ENCODE data around the gene SLC25A39.

GRCh38 chr17:44311562-44312181 lies 13.0 kb downstream of the SLC25A39 start:
- TF ChIP-seq POLR2A (IDR thresholded peaks at IDR 0.05; ENCODE audit: low read length) (no peak), GATA1 (IDR thresholded peaks at IDR 0.05; ENCODE audit: low read depth, low read length) (no peak)

Measured in erythroblast (primary cell).